NCI-H748 (cell line): ENCODE measurements around the gene AACS.
A peak's percentile ranks its signal among the peaks of the same experiment; 100 is the strongest.

Source experiments
- DNase-seq: peaks from one replicate; lab custom pipeline; 2025; ENCODE audit not compliant: unreplicated experiment; lab: John Stamatoyannopoulos, UW

The AACS gene

GRCh38 chr12:125149160-125150108 is 84.2 kb downstream of the AACS start:
- DNase-seq: no peak

- DNase-seq: no peak
Measured at GRCh38 chr12:125151284-125151683, 86.0 kb downstream of the AACS start.

GRCh38 chr12:125152463-125152862 is 87.2 kb downstream of the AACS start:
- no peak for DNase-seq

- no peak for DNase-seq
Measured at GRCh38 chr12:125155366-125155765, 90.1 kb downstream of the AACS start.

- DNase-seq: no peak
Measured at GRCh38 chr12:125157177-125157576, 91.9 kb downstream of the AACS start.

GRCh38 chr12:125159702-125160101 is 94.5 kb downstream of the AACS start:
- peak; percentile 29 for DNase-seq

GRCh38 chr12:125160281-125160955 is 95.2 kb downstream of the AACS start:
- no peak for DNase-seq

GRCh38 chr12:125161712-125162022 is 96.4 kb downstream of the AACS start:
- no peak for DNase-seq

- no peak for DNase-seq
Measured at GRCh38 chr12:125162489-125163028, 97.3 kb downstream of the AACS start.

- no peak for DNase-seq
Measured at GRCh38 chr12:125163148-125163547, 97.9 kb downstream of the AACS start.

- no peak for DNase-seq
Measured at GRCh38 chr12:125164541-125164940, 99.3 kb downstream of the AACS start.

- DNase-seq: no peak
Measured at GRCh38 chr12:125166041-125166440, 100.8 kb downstream of the AACS start.

GRCh38 chr12:125167658-125168057 is 102.4 kb downstream of the AACS start:
- DNase-seq: no peak

GRCh38 chr12:125169451-125169850 is 104.2 kb downstream of the AACS start:
- DNase-seq: no peak

- DNase-seq: no peak
Measured at GRCh38 chr12:125169870-125170269, 104.6 kb downstream of the AACS start.

GRCh38 chr12:125171267-125171666 is 106.0 kb downstream of the AACS start:
- DNase-seq: no peak

GRCh38 chr12:125172231-125172850 is 107.1 kb downstream of the AACS start:
- DNase-seq: no peak

- no peak for DNase-seq
Measured at GRCh38 chr12:125175576-125175975, 110.3 kb downstream of the AACS start.

- DNase-seq: no peak
Measured at GRCh38 chr12:125178222-125178621, 113.0 kb downstream of the AACS start.

- DNase-seq: no peak
Measured at GRCh38 chr12:125180144-125180543, 114.9 kb downstream of the AACS start.

- DNase-seq: no peak
Measured at GRCh38 chr12:125181107-125181506, 115.9 kb downstream of the AACS start.
